Measurements from ENCODE around the gene ELAC2.

ELAC2 gene

GRCh38 chr17:13017655-13018459 lies at the start of gene ELAC2:
Gene ELAC2 (minus strand): TSS chr17:13018027. CDS start chr17:13017947, 80 bp downstream.
- DNase-seq (ENCODE audit: low read depth, low spot score), result peak; percentile 91

GRCh38 chr17:13065032-13065431 lies 47.2 kb upstream of the ELAC2 start:
- no peak for DNase-seq (ENCODE audit: low read depth, low spot score)

GRCh38 chr17:13055131-13055530 lies 37.3 kb upstream of the ELAC2 start:
- no peak for DNase-seq (ENCODE audit: low read depth, low spot score)

GRCh38 chr17:13054666-13055065 lies 36.8 kb upstream of the ELAC2 start:
- no peak for DNase-seq (ENCODE audit: low read depth, low spot score)

GRCh38 chr17:13051915-13052314 lies 34.1 kb upstream of the ELAC2 start:
- no peak for DNase-seq (ENCODE audit: low read depth, low spot score)

- DNase-seq (ENCODE audit: low read depth, low spot score), result no peak
Measured at GRCh38 chr17:13047011-13047606, 29.3 kb upstream of the ELAC2 start.

GRCh38 chr17:13046361-13046760 lies 28.5 kb upstream of the ELAC2 start:
- DNase-seq (ENCODE audit: low read depth, low spot score), result no peak

GRCh38 chr17:13044572-13045065 lies 26.8 kb upstream of the ELAC2 start:
- no peak for DNase-seq (ENCODE audit: low read depth, low spot score)

- no peak for DNase-seq (ENCODE audit: low read depth, low spot score)
Measured at GRCh38 chr17:13038931-13039665, 21.3 kb upstream of the ELAC2 start.

- no peak for DNase-seq (ENCODE audit: low read depth, low spot score)
Measured at GRCh38 chr17:13036751-13037150, 18.9 kb upstream of the ELAC2 start.

GRCh38 chr17:13035420-13035819 lies 17.6 kb upstream of the ELAC2 start:
- no peak for DNase-seq (ENCODE audit: low read depth, low spot score)

- DNase-seq (ENCODE audit: low read depth, low spot score), result no peak
Measured at GRCh38 chr17:13031718-13032350, 14.0 kb upstream of the ELAC2 start.

GRCh38 chr17:13030459-13031300 lies 12.9 kb upstream of the ELAC2 start:
- no peak for DNase-seq (ENCODE audit: low read depth, low spot score)

GRCh38 chr17:13030056-13030455 lies 12.2 kb upstream of the ELAC2 start:
- DNase-seq (ENCODE audit: low read depth, low spot score), result no peak

GRCh38 chr17:13029340-13029739 lies 11.5 kb upstream of the ELAC2 start:
- DNase-seq (ENCODE audit: low read depth, low spot score), result no peak

GRCh38 chr17:13027246-13027645 lies 9.4 kb upstream of the ELAC2 start:
- DNase-seq (ENCODE audit: low read depth, low spot score), result no peak

- DNase-seq (ENCODE audit: low read depth, low spot score), result no peak
Measured at GRCh38 chr17:13025687-13026086, 7.9 kb upstream of the ELAC2 start.

GRCh38 chr17:13025258-13025627 lies 7.4 kb upstream of the ELAC2 start:
- DNase-seq (ENCODE audit: low read depth, low spot score), result no peak

GRCh38 chr17:13024526-13025257 lies 6.9 kb upstream of the ELAC2 start:
- DNase-seq (ENCODE audit: low read depth, low spot score), result no peak

GRCh38 chr17:13024016-13024415 lies 6.2 kb upstream of the ELAC2 start:
- no peak for DNase-seq (ENCODE audit: low read depth, low spot score)
